HUES64 (cell line): Measurements from ENCODE around the gene GLUD2.
"Not testable (repeated sequence)": the region's sequence is repeated elsewhere in the genome, so short reads cannot be mapped to it uniquely, and the experiment has no call there.

Experiments
- H3K27ac ChIP-seq: 2 replicates; pipeline ENCODE4 v1.7.0; 2013; ENCODE audit warnings: low read depth, low read length, inconsistent platforms
- H3K27me3 ChIP-seq: 2 replicates; pipeline ENCODE4 v1.6.1; 2013; ENCODE audit warnings: mild to moderate bottlenecking, low read length; ENCODE audit not compliant: insufficient read depth
- H3K36me3 ChIP-seq: 2 replicates; pipeline ENCODE4 v1.6.1; 2013; ENCODE audit warnings: mild to moderate bottlenecking, low read length; ENCODE audit not compliant: insufficient read depth
- H3K4me1 ChIP-seq: 2 replicates; pipeline ENCODE4 v1.6.1; 2013; ENCODE audit warnings: mild to moderate bottlenecking, low read length, moderate library complexity; ENCODE audit not compliant: insufficient read depth
- H3K4me3 ChIP-seq: 2 replicates; pipeline ENCODE4 v1.5.1; 2013; ENCODE audit warnings: mild to moderate bottlenecking, low read length, moderate library complexity
- H3K9ac ChIP-seq: 2 replicates; pipeline ENCODE4 v1.6.1; 2013; ENCODE audit warnings: mild to moderate bottlenecking, low read depth, low read length
- H3K9me3 ChIP-seq: 2 replicates; pipeline ENCODE4 v1.6.1; 2013; ENCODE audit warnings: low read depth, low read length; ENCODE audit not compliant: insufficient read depth
- WGBS: fragments of 150-250, 120-280 bp; methylation state at CpG from one replicate; pipeline ENCODE4 v1.1.7; 2013; ENCODE audit warnings: missing lambda C conversion rate; 5-methylcytosine and 5-hydroxymethylcytosine counted together

Gene GLUD2

GRCh38 chrX:121032531-121032930 is 14.9 kb upstream of the GLUD2 start:
- no peak overlapping the region for H3K27ac ChIP-seq
- H3K9ac ChIP-seq = no peak overlapping the region
- no peaks in the 10 kb centered on the region for H3K27me3 ChIP-seq
- H3K4me1 ChIP-seq = no peaks in the 10 kb centered on the region
- H3K9me3 ChIP-seq = no peaks in the 10 kb centered on the region
- 91% methylated on average over 2 of the region's 2 CpGs for WGBS
- H3K36me3 ChIP-seq = no peaks in the 10 kb centered on the region
- H3K4me3 ChIP-seq = no peak overlapping the region

GRCh38 chrX:121036137-121036536 is 11.3 kb upstream of the GLUD2 start:
- 80% methylated on average over 1 of the region's 3 CpGs for WGBS
- Histone ChIP-seq H3K4me3 (no peak overlapping the region), H3K4me1 (no peaks in the 10 kb centered on the region), H3K36me3 (no peaks in the 10 kb centered on the region), H3K27ac (no peak overlapping the region), H3K27me3 (no peaks in the 10 kb centered on the region), H3K9ac (no peak overlapping the region), H3K9me3 (no peaks in the 10 kb centered on the region)

- H3K9me3 ChIP-seq = no peaks in the 10 kb centered on the region
- no peaks in the 10 kb centered on the region for H3K27me3 ChIP-seq
- WGBS = 96% methylated on average over 3 of the region's 4 CpGs
- H3K36me3 ChIP-seq = no peaks in the 10 kb centered on the region
- H3K27ac ChIP-seq = no peak overlapping the region
- no peak overlapping the region for H3K4me3 ChIP-seq
- H3K4me1 ChIP-seq = no peaks in the 10 kb centered on the region
- no peak overlapping the region for H3K9ac ChIP-seq
Observed at GRCh38 chrX:121036951-121037350, 10.5 kb upstream of the GLUD2 start.

GRCh38 chrX:121050781-121051180 is 3.4 kb downstream of the GLUD2 start:
- H3K36me3 ChIP-seq = no peaks in the 10 kb centered on the region
- no peak overlapping the region for H3K4me3 ChIP-seq
- H3K27me3 ChIP-seq = peaks cover 32% of the 10 kb centered on the region
- no peaks in the 10 kb centered on the region for H3K4me1 ChIP-seq
- no peaks in the 10 kb centered on the region for H3K9me3 ChIP-seq
- no peak overlapping the region for H3K27ac ChIP-seq
- H3K9ac ChIP-seq = no peak overlapping the region

GRCh38 chrX:121052122-121052521 is 4.7 kb downstream of the GLUD2 start:
- no peak overlapping the region for H3K4me3 ChIP-seq
- peaks cover 23% of the 10 kb centered on the region for H3K27me3 ChIP-seq
- no peaks in the 10 kb centered on the region for H3K4me1 ChIP-seq
- 95% methylated on average over 2 of the region's 2 CpGs for WGBS
- no peaks in the 10 kb centered on the region for H3K36me3 ChIP-seq
- H3K27ac ChIP-seq = no peak overlapping the region
- no peaks in the 10 kb centered on the region for H3K9me3 ChIP-seq
- no peak overlapping the region for H3K9ac ChIP-seq

- Histone ChIP-seq H3K9me3 (no peaks in the 10 kb centered on the region), H3K4me3 (no peak overlapping the region), H3K27ac (no peak overlapping the region), H3K27me3 (no peaks in the 10 kb centered on the region), H3K9ac (no peak overlapping the region), H3K36me3 (no peaks in the 10 kb centered on the region), H3K4me1 (no peaks in the 10 kb centered on the region)
- WGBS = 100% methylated on average over 1 of the region's 3 CpGs
Observed at GRCh38 chrX:121062289-121062688, 14.9 kb downstream of the GLUD2 start.

GRCh38 chrX:121064579-121064978 is 17.2 kb downstream of the GLUD2 start:
- no peaks in the 10 kb centered on the region for H3K36me3 ChIP-seq
- H3K4me1 ChIP-seq = no peaks in the 10 kb centered on the region
- H3K27ac ChIP-seq = no peak overlapping the region
- H3K9me3 ChIP-seq = no peaks in the 10 kb centered on the region
- H3K27me3 ChIP-seq = no peaks in the 10 kb centered on the region
- WGBS = 93% methylated on average over 6 of the region's 6 CpGs
- no peak overlapping the region for H3K4me3 ChIP-seq
- no peak overlapping the region for H3K9ac ChIP-seq

GRCh38 chrX:121084247-121084646 is 36.8 kb downstream of the GLUD2 start:
- not testable (repeated sequence) for H3K36me3 ChIP-seq, H3K9me3 ChIP-seq, H3K4me1 ChIP-seq, H3K4me3 ChIP-seq, H3K27ac ChIP-seq, H3K27me3 ChIP-seq, H3K9ac ChIP-seq
- WGBS = 74% methylated on average over 1 of the region's 2 CpGs

GRCh38 chrX:121084903-121085611 is 37.6 kb downstream of the GLUD2 start:
- WGBS = 97% methylated on average over 3 of the region's 3 CpGs

GRCh38 chrX:121085612-121086010 is 38.2 kb downstream of the GLUD2 start:
- Histone ChIP-seq H3K36me3 (no peaks in the 10 kb centered on the region), H3K4me3 (no peak overlapping the region), H3K9ac (no peak overlapping the region), H3K27me3 (no peaks in the 10 kb centered on the region), H3K4me1 (no peaks in the 10 kb centered on the region), H3K27ac (no peak overlapping the region), H3K9me3 (no peaks in the 10 kb centered on the region)
- WGBS = 86% methylated on average over 2 of the region's 2 CpGs

More at GRCh38 chrX:121084903-121085611, 37.6 kb downstream of the GLUD2 start:
- H3K27ac ChIP-seq = no peak overlapping the region
- H3K4me3 ChIP-seq = no peak overlapping the region
- H3K4me1 ChIP-seq = no peaks in the 10 kb centered on the region
- H3K36me3 ChIP-seq = no peaks in the 10 kb centered on the region
- no peaks in the 10 kb centered on the region for H3K9me3 ChIP-seq
- H3K9ac ChIP-seq = no peak overlapping the region
- no peaks in the 10 kb centered on the region for H3K27me3 ChIP-seq

GRCh38 chrX:121093011-121093410 is 45.6 kb downstream of the GLUD2 start:
- Histone ChIP-seq H3K4me1 (no peaks in the 10 kb centered on the region), H3K36me3 (no peaks in the 10 kb centered on the region), H3K9ac (no peak overlapping the region), H3K27ac (no peak overlapping the region), H3K9me3 (no peaks in the 10 kb centered on the region), H3K27me3 (no peaks in the 10 kb centered on the region), H3K4me3 (no peak overlapping the region)
- WGBS = 98% methylated on average over 2 of the region's 2 CpGs
